ENCODE data around the gene NKTR. TPM values are rescaled to one million over a fixed set of nuclear protein-coding genes. Genes with fewer than 3 reads are reported as not detected.

NKTR gene
- total RNA-seq, 1 donor = 80.3 TPM

GRCh38 chr3:42680271-42680670, 79.8 kb downstream of the NKTR start:
- H3K4me3 ChIP-seq (ENCODE audit: insufficient read depth, low read length) = no peak overlapping the region
- no peak overlapping the region for H3K27ac ChIP-seq (ENCODE audit: low read depth, low read length)
- no peak overlapping the region for H3K4me2 ChIP-seq (ENCODE audit: insufficient read depth, low read length)
- no peak overlapping the region for H2AFZ ChIP-seq (ENCODE audit: low read length)
- TF ChIP-seq CTCF (IDR thresholded peaks at IDR 0.05; ENCODE audit: extremely low read depth, low read depth, low read length) = no peak
- H4K20me1 ChIP-seq (ENCODE audit: insufficient read depth, low read length) = peaks cover 2% of the 10 kb centered on the region
- no peaks in the 10 kb centered on the region for H3K79me2 ChIP-seq (ENCODE audit: insufficient read depth, low read length)
- H3K27me3 ChIP-seq (ENCODE audit: insufficient read depth, low read length) = peaks cover 7% of the 10 kb centered on the region
- peak; percentile 84 for DNase-seq (ENCODE audit: insufficient read length, low spot score, missing footprints)
- peaks cover 15% of the 10 kb centered on the region for H3K4me1 ChIP-seq (ENCODE audit: insufficient read depth, low read length)
- peaks cover 2% of the 10 kb centered on the region for H3K9me3 ChIP-seq (ENCODE audit: low read depth, low read length)
- H3K36me3 ChIP-seq (ENCODE audit: insufficient read depth, low read length) = no peaks in the 10 kb centered on the region

DNA sequence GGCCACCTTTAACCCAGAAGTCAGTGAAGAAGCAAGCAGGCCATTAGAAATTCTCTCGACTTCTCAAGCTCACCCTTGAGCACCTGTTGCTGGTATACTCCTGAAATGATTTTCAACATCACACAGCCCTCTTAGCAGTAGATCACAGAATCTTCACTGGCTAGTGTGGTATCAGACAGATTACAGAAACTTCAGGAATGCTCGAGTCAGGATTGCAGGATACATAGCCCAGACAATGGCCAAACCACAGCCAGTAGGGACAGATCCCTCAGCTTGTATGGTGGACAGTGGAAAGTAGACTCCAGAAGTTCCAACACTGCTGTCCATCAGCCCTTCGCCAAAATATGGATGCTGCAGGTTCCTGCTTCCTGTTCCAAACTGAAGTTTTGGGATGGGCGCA, 80.3 kb downstream of the NKTR start:
- H3K27ac ChIP-seq (ENCODE audit: low read depth, low read length) = no peak overlapping the region
- peaks cover 11% of the 10 kb centered on the region for H3K27me3 ChIP-seq (ENCODE audit: insufficient read depth, low read length)
- DNase-seq (ENCODE audit: insufficient read length, low spot score, missing footprints) = peak; percentile 87
- H3K4me1 ChIP-seq (ENCODE audit: insufficient read depth, low read length) = peaks cover 15% of the 10 kb centered on the region
- no peak for TF ChIP-seq CTCF (IDR thresholded peaks at IDR 0.05; ENCODE audit: extremely low read depth, low read depth, low read length)
- H3K9me3 ChIP-seq (ENCODE audit: low read depth, low read length) = peaks cover 1% of the 10 kb centered on the region
- peaks cover 2% of the 10 kb centered on the region for H4K20me1 ChIP-seq (ENCODE audit: insufficient read depth, low read length)
- H2AFZ ChIP-seq (ENCODE audit: low read length) = no peak overlapping the region
- H3K79me2 ChIP-seq (ENCODE audit: insufficient read depth, low read length) = no peaks in the 10 kb centered on the region
- H3K36me3 ChIP-seq (ENCODE audit: insufficient read depth, low read length) = no peaks in the 10 kb centered on the region
- H3K4me3 ChIP-seq (ENCODE audit: insufficient read depth, low read length) = no peak overlapping the region
- no peak overlapping the region for H3K4me2 ChIP-seq (ENCODE audit: insufficient read depth, low read length)

GRCh38 chr3:42681361-42682038, 81.0 kb downstream of the NKTR start:
- no peaks in the 10 kb centered on the region for H3K9me3 ChIP-seq (ENCODE audit: low read depth, low read length)
- H4K20me1 ChIP-seq (ENCODE audit: insufficient read depth, low read length) = peaks cover 2% of the 10 kb centered on the region

More at GRCh38 chr3:42681361-42682038, 81.0 kb downstream of the NKTR start:
- Histone ChIP-seq H3K4me2 (ENCODE audit: insufficient read depth, low read length) (no peak overlapping the region), H3K4me1 (ENCODE audit: insufficient read depth, low read length) (peaks cover 15% of the 10 kb centered on the region), H2AFZ (ENCODE audit: low read length) (no peak overlapping the region), H3K4me3 (ENCODE audit: insufficient read depth, low read length) (no peak overlapping the region), H3K27ac (ENCODE audit: low read depth, low read length) (no peak overlapping the region), H3K27me3 (ENCODE audit: insufficient read depth, low read length) (peaks cover 18% of the 10 kb centered on the region), H3K36me3 (ENCODE audit: insufficient read depth, low read length) (no peaks in the 10 kb centered on the region), H3K79me2 (ENCODE audit: insufficient read depth, low read length) (no peaks in the 10 kb centered on the region)
- DNase-seq (ENCODE audit: insufficient read length, low spot score, missing footprints) = no peak
- TF ChIP-seq CTCF (IDR thresholded peaks at IDR 0.05; ENCODE audit: extremely low read depth, low read depth, low read length) = no peak
